Stimulated activated CD4-positive, alpha-beta T cell treated with anti-CD3 and anti-CD28 coated beads, Interleukin-2, amount 100 ng/mL, for 4 hours (primary cell): ENCODE results near the gene CHD3.
A peak's percentile ranks its signal among the peaks of the same experiment; 100 is the strongest.

Experiments
- DNase-seq: peaks from one replicate; pipeline ENCODE4 v3.0.0-alpha.2; 2020; ENCODE audit warnings: low read depth

The CHD3 gene

DNA sequence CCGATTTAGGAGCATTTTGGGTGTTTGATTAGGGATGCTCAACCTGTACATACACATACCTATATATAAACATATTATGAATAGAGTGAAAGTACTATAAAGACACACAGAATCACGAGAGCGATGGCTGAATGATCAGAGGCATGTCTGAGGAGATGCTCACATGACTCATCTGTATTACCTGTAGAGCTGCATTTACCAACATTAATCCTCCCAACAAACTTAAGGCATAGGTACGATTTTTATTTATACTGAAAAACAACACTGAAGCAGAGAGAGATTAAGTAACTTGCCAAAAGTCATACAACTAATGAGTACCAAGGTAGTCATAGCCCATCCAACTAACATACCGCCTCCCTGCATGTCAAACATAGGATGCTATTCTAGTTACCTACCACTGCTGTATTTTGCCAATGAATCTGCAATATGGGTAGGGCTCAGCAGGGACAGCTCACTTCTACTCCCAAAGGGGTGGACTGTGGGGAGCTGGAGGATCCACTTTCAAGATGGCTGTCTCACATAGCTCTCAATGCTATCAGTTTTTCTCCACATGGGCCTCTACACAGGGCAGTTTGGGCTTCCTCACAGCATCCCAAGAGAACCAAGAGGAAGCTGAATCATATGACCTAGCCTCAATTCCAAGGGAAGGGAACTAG lies 23.5 kb upstream of the CHD3 start:
- no peak for DNase-seq

DNA sequence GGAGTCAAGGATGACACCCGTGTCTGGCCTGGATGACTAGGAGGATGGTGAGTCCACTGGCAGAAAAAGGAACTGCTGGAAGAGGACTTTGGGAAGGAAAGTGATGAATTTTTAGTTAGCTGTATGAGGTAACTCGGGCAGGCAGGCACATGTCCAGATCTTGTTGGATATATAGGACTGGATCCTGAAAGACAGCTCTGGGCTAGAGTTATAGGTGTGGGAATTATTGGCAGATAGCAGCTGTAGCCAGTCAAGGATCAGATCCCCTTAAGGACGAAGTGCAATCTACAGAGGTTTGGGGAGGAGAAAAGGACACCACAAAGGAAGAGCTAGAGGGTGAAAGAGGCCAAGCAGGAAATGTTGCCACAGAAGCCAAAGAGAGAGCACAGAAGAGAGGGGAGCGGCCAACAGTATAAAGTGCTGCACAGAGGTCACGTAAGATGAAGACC lies 20.7 kb upstream of the CHD3 start:
- DNase-seq = no peak

DNA sequence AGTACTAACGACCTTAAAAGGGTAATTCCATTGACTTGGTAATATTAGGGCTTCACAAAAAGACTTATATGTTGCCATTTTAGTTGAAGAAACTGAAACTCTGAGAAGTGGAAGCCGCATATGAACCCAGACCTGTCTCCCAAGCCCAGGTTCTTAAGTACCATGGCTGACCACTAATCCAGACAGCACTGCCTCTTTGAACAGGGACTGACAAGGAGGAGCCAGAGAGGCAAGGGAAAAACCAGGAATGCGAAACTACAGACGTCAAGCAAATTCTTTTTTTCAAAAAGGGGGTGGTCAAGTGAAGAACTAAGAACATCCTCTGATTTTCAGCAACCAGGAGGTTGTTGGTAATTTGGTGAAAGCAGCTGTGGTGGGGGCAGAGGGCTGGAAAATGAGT lies 15.5 kb upstream of the CHD3 start:
- no peak for DNase-seq

- no peak for DNase-seq
Measured at GRCh38 chr17:7875804-7876370, 12.7 kb upstream of the CHD3 start.

GRCh38 chr17:7878234-7878633 lies 10.4 kb upstream of the CHD3 start:
- DNase-seq = no peak

DNA sequence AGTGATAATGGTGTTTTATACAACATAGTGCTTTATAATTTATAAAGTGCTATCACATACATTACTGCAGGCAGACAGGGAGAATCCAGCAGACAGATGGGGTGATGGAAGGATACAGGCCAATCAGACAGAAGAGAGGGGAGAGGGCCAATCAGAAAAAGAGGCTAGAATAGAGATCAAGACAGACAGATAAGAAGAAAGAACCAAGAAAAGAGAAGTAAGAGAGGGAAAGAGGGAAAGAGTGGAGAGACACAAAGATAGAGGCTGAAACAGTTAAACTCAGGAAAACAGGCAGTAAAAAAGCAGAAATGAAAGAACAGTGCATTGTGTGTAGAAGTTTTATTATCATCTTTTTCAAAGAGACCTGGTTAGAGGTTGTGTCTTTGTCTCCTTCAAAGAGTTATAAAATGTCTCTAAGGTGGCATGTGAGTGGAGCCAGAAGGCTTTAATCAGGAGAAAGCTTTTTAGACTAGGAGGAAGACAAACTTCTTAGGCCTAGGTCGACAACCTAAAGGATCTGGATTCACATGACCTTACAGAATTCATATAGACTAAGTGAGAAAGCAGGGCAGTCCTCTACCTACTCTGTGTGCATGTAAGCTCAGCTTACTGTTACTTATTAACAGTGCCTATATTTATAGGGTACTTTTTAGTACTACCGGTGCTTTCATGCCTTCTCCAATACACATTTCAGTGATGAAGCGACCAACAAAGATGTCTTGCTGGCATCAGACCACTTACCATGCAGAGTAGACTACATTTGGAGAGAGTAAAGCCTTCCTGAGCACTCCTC lies 8.3 kb upstream of the CHD3 start:
- no peak for DNase-seq

GRCh38 chr17:7881276-7882054 lies 7.1 kb upstream of the CHD3 start:
- DNase-seq = no peak

DNA sequence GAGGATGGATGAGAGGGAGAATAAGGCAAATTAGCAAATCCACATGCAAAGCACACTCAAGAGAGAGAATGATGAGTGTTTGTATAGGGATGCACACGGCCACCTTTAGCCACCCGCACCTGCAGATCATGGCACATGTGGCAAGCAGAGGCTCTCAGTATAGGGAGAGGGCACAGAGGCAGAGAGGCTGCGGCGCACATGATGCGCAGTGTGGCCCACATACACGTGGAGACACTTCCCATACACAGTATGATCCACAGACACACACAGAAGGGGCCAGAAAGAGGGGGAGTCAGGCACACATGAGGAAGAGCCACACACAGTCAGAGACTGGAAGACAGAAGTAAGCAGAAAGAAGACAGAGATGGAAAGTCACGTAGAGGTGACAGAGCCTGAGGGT lies 6.5 kb upstream of the CHD3 start:
- DNase-seq = no peak

- no peak for DNase-seq
Measured at GRCh38 chr17:7882629-7883028, 6.0 kb upstream of the CHD3 start.

DNA sequence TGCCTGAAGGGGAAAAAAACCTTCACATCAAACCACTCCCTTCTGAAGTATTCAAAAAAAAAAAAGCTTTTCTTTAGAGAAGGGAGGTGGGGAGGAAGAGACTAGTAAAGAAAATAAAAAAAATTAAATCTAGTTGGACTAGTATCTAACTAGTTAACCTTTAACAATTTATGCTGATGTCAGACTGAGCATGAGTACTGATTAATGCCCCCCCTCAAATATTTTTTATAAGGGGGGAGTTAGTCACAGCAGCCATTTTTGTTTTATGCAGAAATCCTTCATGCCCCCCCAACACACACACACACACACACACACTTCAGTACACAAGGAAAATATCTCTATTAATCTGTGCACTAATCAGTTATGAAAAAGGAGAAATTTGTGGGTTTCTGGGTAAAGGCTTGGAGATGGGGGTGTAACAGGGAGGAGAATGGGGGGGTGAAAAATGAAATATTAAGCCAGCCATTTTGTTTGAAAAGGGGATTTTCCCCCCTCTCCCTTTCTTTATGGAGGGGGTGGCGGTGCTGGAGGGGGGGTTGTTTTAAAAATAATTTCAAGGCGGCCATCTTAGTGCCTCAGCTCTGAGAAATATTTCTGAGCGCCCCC lies 4.7 kb upstream of the CHD3 start:
- DNase-seq = no peak

DNA sequence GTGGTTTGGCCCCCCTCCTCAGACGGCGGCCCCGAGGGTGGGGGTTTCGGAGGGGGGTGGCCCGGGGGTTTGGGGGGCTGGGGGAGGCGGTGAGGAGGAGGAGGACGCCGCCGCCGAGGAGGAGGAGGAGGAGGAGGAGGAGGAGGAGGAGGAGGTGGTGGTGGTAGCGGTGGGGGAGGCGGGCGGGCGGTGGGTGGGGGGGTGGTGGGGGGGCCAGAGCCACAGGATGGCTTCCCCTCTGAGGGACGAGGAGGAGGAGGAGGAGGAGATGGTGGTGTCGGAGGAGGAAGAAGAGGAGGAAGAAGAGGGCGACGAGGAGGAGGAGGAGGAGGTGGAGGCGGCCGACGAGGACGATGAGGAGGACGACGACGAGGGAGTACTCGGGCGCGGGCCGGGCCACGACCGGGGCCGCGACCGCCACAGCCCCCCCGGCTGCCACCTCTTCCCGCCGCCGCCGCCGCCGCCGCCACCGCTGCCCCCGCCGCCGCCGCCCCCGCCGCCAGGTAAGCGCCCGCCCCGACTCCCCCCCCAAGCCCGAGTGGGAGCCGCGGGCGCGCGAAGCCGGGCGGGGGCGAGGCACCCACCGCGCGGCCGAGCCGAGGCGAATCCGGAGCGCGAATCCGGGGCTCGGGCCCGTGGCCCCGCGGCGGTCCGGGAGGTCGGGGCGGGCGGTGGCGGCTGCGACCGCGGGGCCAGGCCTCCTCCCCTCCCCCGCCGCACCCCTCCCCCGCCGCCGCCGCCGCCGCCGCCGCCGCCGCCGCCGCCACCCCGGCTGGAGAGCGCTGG lies 3.8 kb upstream of the CHD3 start:
- DNase-seq = peak; percentile 53

DNA sequence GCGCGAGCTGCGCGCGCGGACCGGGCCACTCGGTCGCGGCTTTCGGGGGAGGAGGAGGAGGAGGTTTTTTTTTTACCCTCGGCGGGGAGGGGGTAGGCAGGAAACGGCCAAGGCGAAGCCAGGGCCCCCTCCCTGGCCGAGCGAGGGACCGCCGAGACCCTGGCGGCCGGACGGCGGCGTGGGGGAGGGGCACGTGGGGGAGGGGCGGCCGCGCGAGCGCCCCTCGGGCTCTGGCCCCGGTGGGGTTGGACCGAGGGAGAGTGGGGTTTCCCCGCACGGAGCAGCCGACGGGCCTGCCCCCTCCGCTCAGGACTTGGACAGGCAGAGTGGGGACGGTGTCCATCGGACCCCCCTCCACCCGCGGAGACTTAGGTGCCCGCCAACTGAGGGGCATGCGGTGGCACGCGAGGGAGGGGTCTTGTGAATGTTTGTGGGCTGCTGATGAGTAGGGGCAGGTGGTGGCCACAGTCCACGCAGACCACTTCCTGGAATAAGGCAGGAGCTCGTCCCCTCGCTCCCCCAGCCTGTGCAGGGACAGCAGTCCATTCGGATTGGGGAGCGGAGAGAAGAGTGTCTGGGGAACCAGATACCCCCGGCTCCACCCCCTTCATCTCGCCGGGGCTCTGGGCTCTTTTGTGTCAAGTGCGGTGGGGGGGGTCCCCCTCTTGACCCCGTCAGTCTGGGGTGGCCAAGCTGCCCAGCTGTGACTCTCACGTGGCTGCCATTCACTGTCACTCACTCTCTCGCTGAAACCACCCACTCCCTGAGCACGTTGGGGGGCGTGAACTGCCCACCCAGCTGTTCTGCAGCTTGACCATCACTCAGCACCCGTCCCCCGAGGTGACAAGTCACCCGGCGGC lies 3.0 kb upstream of the CHD3 start:
- DNase-seq = no peak

DNA sequence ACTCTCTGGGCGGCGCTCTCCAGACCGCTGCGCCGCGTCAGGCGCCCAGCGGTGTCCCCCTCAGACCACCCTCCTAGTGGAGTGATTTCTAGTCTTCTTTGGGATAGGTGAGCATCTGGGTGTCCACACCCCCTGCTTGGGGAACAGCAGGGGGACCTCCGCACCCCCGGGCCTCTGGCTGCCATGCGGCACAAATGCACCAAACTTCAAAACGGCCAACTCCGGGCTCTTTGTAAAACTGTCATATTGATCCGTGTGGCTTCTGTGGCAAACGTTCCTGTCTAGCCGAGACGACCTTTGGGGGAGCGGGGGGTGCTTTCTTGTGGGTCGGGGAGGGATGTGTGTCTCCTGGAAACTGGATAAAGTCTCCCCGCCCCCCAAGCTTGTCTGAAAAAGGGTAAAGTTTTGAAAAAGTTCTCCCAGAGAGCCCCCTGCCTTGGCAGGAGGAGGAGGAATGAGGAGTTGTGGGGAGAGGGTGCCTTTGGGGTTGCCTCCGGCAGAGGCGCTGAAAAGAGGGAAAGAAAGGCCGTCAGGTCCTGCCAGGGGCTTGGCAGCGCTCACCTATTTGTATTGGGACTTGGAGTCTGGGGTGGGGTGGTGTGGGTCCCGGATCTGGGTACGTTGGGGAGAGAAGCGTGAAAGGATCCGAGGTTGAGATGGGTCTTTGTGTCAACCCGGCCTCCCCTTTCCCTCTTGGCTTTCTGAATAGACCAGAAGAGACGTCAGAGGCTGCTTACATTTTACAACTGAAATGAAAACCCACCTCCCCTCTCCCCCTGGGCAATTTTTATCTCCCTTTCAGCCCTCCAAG lies 2.2 kb upstream of the CHD3 start:
- DNase-seq = no peak

DNA sequence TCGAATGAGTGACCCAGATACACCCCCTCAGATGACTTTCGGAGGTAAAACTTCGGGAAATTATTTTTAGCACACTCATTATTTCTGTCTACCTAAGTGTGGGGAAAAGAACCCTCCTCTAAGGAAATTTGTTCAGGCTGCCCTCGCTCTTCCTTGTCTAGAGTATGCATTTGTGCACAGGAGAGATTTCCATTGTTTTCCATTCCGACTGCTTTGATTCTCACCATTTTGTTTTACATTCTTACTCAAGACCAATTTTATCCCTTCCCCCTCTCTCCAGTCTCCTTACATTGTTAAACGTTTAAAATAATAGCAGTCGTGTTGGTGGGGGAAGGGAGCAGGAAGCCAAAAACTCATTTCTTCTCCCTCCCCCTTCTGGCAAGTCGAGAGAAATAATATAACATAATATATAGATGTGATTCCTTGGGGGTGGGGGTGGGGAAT lies 1.5 kb upstream of the CHD3 start:
- no peak for DNase-seq

DNA sequence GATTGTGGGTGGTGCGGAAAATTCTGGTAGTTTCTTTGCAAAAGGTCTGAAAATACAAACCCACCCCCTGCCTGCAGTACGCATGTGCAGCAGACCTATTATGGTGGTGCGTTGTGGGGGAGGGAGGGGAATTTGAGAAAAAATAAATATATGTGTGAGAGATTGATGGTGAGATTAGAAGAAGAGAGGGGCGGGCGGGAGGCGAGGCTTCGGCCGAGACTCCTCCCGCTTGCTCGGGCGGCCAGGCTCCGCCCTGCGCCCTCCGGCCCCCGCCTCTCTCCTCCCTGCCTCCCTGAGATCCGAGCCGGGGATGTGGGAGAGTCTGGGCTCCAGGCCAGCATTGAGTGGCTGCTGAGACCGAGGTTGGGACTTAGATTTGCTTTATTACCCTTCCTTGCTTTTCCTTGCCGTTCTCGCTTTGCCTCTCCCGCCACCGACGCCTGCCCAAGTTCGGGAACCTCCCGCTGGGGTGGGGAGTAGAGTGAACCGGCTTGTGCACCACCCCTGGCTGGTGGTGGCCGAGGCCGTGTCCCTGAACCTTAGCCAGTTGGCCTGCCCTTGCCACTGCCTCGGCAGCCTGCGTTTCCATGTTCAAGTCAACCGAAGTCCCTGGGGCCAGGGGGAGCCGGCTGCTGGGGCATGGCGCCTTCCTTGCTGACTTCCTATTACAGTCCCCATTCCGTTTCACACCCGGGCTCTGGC lies 956 bp upstream of the CHD3 start:
- peak; percentile 89 for DNase-seq

- DNase-seq = no peak
Measured at GRCh38 chr17:7889166-7889955, 772 bp downstream of the CHD3 start.

- no peak for DNase-seq
Measured at GRCh38 chr17:7893187-7893880, 4.7 kb downstream of the CHD3 start.
